ENCODE results near the gene KHDC4. TPM values are rescaled to one million over a fixed set of nuclear protein-coding genes. Genes with fewer than 3 reads are reported as not detected.

KHDC4 gene
- total RNA-seq (10 to 100 TPM; 31.5 to 40.1 TPM), polyA plus RNA-seq (ENCODE audit: insufficient read length in 2 of 2) (10 to 100 TPM; 42.3 to 53.5 TPM)
- long read RNA-seq, donor 1, partial matches to known transcripts, result 0 of 4 reads
- long read RNA-seq, donor 1, other reads (novel, unspliced or antisense), result 0 of 4 reads
- long read RNA-seq, donor 2, partial matches to known transcripts, result 0 of 3 reads
- long read RNA-seq, donor 2, other reads (novel, unspliced or antisense), result 0 of 3 reads
- long read RNA-seq, donor 3, partial matches to known transcripts, result 0 of 3 reads
- long read RNA-seq, donor 3, other reads (novel, unspliced or antisense), result 0 of 3 reads
- long read RNA-seq, donor 4, full-length matches to known transcripts, result 9 of 21 reads
- long read RNA-seq, donor 4, partial matches to known transcripts, result 12 of 21 reads
- long read RNA-seq, donor 4, other reads (novel, unspliced or antisense), result 0 of 21 reads

DNA sequence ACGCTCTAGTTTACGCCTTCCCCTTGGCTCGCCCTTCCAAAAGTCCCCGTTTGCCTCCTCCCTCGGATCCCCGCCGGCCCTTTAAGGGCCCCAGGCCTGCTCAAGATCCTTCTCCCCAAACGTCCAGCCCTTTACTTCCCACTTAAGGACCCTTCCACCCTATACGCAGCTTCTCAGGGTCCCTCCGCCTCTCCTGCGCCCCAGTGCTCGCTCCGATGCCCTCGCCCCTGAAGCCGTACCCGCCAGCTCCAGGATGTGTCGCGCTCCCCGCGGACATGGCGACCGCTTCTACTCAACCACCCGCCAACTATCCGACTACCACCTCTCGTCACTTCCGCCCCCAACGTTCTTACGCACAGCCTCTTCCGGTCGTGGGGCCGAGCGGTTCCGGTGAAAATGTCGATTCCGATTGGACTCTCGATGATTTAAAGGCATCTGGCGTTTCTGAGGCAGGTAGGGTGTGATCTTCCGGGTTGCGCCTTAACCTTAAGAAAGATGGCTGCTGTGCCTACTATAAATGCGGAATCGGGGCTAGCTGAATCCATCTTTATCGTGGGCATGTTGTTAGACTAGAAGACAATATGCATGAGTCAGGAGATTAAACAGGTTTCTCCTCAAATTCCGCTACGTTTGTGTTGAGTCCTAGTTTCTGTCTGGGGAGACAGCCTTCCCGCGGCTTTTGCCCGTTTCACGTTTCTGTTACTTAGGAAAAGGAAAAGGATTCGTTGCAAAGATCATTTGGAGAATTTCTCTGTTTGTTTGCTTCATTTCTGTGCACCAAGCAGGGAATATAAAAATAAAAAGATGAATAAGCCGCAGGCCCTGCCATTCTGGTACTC, at the start of gene KHDC4:
Gene KHDC4 (minus strand): TSS at position 317 of the 839 bp plus-strand sequence. CDS start 40 bp downstream, at position 277.
- H3K9me3 ChIP-seq (ENCODE audit: control insufficient read depth, insufficient read depth, low read length), result no peaks in the 10 kb centered on the region
- peak within 1 kb of the TSS; percentile 95 for H3K27ac ChIP-seq (ENCODE audit: low read depth, low read length)
- peaks cover 24% of the 10 kb centered on the region for H3K4me1 ChIP-seq (ENCODE audit: control insufficient read depth, insufficient read depth, low read length)
- H3K36me3 ChIP-seq (ENCODE audit: control insufficient read depth, insufficient read depth, low read length), result peaks cover 22% of the 10 kb centered on the region
- DNase-seq (ENCODE audit: low read depth in 4 of 6, low spot score in 6 of 6), result peak; percentile 97 to 100 (median 99)
- H3K4me3 ChIP-seq (ENCODE audit: low read depth, low read length), result peak within 1 kb of the TSS; percentile 99
- no peaks in the 10 kb centered on the region for H3K27me3 ChIP-seq (ENCODE audit: control insufficient read depth, insufficient read depth, low read length)
- WGBS (ENCODE audit: insufficient coverage), result under 1% methylated on average over 47 of the region's 50 CpGs

DNA sequence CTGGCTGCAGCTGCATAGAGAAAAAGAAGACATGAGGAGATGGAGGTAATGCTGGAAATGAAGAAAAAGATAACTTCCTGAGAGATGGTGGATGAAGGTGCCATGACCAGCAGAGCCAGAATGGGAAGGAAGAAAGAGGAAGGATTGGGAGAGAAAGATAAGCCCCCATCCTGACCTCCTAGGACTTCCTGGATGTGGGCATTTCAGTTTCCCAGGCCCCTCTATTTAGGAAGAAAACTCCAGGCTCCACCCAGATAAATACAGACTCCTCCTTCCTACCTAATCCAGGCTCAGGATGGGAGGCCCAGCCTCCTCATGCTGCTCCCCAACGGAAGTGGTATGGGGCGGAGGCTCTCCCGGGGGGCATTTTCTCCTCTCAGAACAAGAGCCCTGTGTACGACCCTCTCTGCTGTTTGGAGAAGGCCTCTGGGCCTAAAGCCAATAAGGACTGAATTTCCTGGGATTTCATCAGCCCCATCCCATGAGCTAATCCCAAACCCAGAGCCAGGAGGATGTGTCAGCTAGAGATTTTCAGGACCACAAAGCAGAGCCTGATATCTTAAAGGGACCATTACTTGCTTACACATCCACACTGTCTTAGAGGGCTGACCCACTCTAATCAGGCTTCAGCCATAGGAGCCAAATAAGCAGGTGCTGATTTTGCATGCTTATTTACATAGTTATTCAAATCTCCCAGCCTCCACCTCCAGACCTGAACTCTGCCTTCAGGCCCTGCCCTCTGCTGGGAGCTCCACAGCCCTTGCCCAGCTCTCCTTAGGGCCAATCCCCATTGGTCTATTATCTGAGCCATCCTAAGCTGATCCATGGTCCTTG, 49.2 kb upstream of the KHDC4 start:
- H3K9me3 ChIP-seq (ENCODE audit: control insufficient read depth, insufficient read depth, low read length), result no peaks in the 10 kb centered on the region
- no peaks in the 10 kb centered on the region for H3K36me3 ChIP-seq (ENCODE audit: control insufficient read depth, insufficient read depth, low read length)
- peak in 1 of 6 donors; percentile 68 for DNase-seq (ENCODE audit: low read depth in 4 of 6, low spot score in 6 of 6)
- no peaks in the 10 kb centered on the region for H3K27me3 ChIP-seq (ENCODE audit: control insufficient read depth, insufficient read depth, low read length)
- peaks cover 21% of the 10 kb centered on the region for H3K4me1 ChIP-seq (ENCODE audit: control insufficient read depth, insufficient read depth, low read length)
- H3K4me3 ChIP-seq (ENCODE audit: low read depth, low read length), result no peak overlapping the region
- no CpG with 5 or more reads among the region's 4 CpGs for WGBS (ENCODE audit: insufficient coverage)
- H3K27ac ChIP-seq (ENCODE audit: low read depth, low read length), result peak overlapping the region; percentile 61

DNA sequence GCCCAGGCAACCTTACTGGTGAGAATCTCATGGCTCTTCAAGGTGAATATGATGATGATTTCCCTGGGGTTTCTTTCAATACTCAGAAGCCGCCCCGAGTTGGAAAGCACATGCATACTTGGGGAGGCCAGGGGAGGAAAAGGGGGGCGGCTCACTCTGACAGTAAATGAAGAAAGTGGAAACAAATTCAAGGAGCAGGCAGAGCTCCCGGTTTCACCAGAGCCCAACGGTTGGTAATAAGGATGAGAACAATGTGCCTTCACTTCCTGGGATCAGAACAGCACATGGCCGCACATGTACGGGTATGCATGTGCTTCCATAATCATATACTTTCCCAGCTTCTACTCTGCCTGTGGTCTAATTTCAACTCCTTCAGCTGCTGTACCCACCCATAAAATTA, 47.9 kb upstream of the KHDC4 start:
- 70% methylated on average over 5 of the region's 7 CpGs for WGBS (ENCODE audit: insufficient coverage)
- no peaks in the 10 kb centered on the region for H3K36me3 ChIP-seq (ENCODE audit: control insufficient read depth, insufficient read depth, low read length)
- no peak for DNase-seq (ENCODE audit: low read depth in 4 of 6, low spot score in 6 of 6)
- no peaks in the 10 kb centered on the region for H3K9me3 ChIP-seq (ENCODE audit: control insufficient read depth, insufficient read depth, low read length)
- H3K4me3 ChIP-seq (ENCODE audit: low read depth, low read length), result no peak overlapping the region
- H3K4me1 ChIP-seq (ENCODE audit: control insufficient read depth, insufficient read depth, low read length), result peaks cover 30% of the 10 kb centered on the region
- no peaks in the 10 kb centered on the region for H3K27me3 ChIP-seq (ENCODE audit: control insufficient read depth, insufficient read depth, low read length)
- no peak overlapping the region for H3K27ac ChIP-seq (ENCODE audit: low read depth, low read length)

DNA sequence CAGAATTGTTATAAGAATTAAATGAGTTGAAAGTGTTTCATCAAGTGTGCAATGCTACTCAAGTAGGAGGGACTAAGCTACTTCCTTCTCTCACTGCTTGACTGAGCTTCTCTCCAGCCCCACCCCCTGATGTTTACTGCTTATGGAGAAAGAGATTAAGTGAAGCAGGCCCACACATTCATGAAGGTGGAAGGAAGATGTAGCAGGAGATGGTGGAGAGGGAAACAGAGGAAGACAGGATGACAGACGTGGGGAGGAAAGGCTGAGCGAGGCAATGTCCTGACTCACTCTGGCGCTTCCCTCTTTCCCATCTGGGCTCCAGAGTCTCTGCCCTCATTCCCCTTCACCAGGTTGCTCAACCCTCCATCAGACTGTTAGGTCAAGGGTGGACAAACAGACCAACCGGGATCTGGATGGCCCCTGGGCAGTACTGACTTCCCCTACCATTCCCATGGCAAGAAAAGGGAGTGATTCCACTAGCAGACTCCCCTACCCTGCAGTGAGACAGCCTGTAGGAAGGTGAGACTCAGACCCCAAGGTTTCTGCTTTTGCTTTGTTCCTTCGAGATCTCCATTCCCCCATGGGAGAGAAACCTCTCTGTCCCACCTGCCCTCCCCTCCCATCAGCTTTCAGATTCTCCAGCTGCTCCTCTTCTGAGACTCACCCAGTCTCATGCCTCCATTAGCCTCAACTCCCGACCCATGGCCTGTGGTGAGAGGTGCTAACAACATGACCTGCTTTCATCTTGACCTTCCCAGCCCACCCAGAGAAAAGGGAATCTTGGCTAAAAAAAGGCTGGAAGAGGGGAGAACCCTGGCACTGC, 47.3 kb upstream of the KHDC4 start:
- no peak overlapping the region for H3K27ac ChIP-seq (ENCODE audit: low read depth, low read length)
- WGBS (ENCODE audit: insufficient coverage), result 76% methylated on average over 3 of the region's 6 CpGs

DNA sequence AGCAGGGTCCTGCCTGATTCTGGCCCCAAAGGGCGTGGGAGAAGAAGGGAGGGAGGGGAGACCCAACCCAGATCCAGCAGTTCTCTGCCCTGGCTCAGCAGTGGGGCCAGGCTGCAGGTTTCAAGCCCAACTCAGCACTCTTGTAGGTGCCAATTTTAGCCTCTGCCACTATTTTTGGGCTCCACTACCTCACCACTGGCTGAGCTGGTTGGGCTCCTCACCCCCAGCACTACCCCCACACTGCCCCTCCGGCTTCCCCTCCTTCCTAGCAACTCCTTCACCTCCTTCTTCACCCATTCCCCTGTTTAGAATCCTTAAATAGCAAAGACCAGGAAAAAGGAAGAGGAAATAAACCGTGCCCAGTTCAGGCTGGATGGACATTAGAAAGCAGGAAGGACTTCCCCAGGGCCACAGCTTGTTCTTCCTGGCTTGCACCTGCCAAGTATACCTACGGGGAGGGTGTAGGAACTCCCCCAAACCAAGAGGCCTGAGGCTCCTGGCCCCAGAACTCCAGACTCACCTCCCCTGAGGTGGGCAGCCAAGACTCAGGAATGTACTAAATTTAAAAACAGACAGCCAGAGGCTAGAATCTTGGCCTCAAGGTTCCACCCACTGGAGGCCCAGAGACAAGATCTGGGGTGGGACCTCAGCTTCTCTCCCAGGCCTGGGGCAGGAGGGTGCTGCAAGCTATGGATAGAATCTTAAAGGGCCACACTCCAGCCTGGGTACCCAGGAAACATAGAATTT, 45.6 kb upstream of the KHDC4 start:
- 69% methylated on average over 3 of the region's 4 CpGs for WGBS (ENCODE audit: insufficient coverage)
- peak overlapping the region; percentile 96 for H3K4me3 ChIP-seq (ENCODE audit: low read depth, low read length)
- peaks cover 53% of the 10 kb centered on the region for H3K4me1 ChIP-seq (ENCODE audit: control insufficient read depth, insufficient read depth, low read length)
- H3K27ac ChIP-seq (ENCODE audit: low read depth, low read length), result peak overlapping the region; percentile 93
- H3K36me3 ChIP-seq (ENCODE audit: control insufficient read depth, insufficient read depth, low read length), result no peaks in the 10 kb centered on the region
- DNase-seq (ENCODE audit: low read depth in 4 of 6, low spot score in 6 of 6), result no peak
- H3K9me3 ChIP-seq (ENCODE audit: control insufficient read depth, insufficient read depth, low read length), result no peaks in the 10 kb centered on the region
- no peaks in the 10 kb centered on the region for H3K27me3 ChIP-seq (ENCODE audit: control insufficient read depth, insufficient read depth, low read length)

More for the DNA sequence above, 47.3 kb upstream of the KHDC4 start:
- DNase-seq (ENCODE audit: low read depth in 4 of 6, low spot score in 6 of 6), result peak in 1 of 6 donors; percentile 23
- Histone ChIP-seq H3K36me3 (ENCODE audit: control insufficient read depth, insufficient read depth, low read length) (no peaks in the 10 kb centered on the region), H3K4me3 (ENCODE audit: low read depth, low read length) (no peak overlapping the region), H3K9me3 (ENCODE audit: control insufficient read depth, insufficient read depth, low read length) (no peaks in the 10 kb centered on the region), H3K27me3 (ENCODE audit: control insufficient read depth, insufficient read depth, low read length) (no peaks in the 10 kb centered on the region), H3K4me1 (ENCODE audit: control insufficient read depth, insufficient read depth, low read length) (peaks cover 36% of the 10 kb centered on the region)

DNA sequence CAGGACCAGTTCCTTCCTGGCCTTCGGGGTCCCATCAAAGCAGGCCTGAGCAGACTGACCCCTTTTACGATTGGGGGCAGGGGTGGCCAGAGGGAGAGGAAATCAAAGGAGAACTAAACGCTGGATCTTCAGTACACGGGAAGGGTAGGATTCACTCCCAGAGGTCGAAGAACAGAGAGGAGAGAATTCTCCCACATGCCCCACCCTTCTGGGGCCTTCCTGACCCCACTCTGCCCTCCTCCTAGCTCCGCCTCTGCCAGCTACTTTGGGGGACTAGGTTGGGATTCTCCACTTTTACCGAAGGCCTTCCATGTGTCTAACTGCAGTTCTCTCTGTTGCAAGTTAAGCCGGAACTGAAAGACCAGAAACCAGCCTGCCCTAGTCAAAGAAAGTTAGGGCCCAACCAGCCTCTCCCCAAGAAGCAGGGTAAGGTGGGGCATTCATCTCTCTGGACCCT, 44.8 kb upstream of the KHDC4 start:
- H3K4me3 ChIP-seq (ENCODE audit: low read depth, low read length), result peak overlapping the region; percentile 96
- WGBS (ENCODE audit: insufficient coverage), result 38% methylated on average over 4 of the region's 8 CpGs
- H3K36me3 ChIP-seq (ENCODE audit: control insufficient read depth, insufficient read depth, low read length), result no peaks in the 10 kb centered on the region
- H3K4me1 ChIP-seq (ENCODE audit: control insufficient read depth, insufficient read depth, low read length), result peaks cover 61% of the 10 kb centered on the region
- DNase-seq (ENCODE audit: low read depth in 4 of 6, low spot score in 6 of 6), result no peak
- peak overlapping the region; percentile 93 for H3K27ac ChIP-seq (ENCODE audit: low read depth, low read length)
- H3K9me3 ChIP-seq (ENCODE audit: control insufficient read depth, insufficient read depth, low read length), result no peaks in the 10 kb centered on the region
- no peaks in the 10 kb centered on the region for H3K27me3 ChIP-seq (ENCODE audit: control insufficient read depth, insufficient read depth, low read length)

DNA sequence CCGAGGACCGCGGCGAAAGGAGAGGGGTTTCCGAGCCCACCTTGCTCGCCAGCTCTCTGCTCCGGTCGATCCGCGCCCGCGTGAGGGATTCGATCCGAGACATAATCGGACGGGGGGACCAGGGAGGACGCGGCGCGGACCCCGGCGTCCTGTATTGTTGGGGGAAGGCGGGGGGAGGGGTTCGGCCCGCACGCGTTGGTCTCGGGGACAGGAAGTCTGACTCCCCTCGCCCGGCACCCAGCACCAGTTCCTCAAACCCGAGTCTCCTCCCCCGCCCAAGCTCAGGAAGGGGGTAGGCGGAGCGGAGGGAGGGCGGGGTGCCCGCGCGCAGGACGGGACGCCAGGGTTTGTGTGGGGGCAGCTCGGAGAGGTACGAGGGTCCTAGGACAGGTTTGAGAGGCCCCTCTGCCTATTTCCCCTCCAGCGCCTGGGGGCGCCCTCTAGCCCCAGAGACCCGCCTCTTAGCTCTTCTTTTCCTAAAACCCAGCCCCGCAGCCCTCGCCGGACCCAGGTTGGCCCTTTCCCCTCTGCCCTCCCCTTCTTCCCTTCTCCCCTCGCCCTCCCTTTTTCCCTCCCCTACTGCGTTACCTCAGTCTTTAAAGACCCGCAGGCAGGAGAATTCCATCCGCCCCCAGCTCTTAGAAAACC, 44.2 kb upstream of the KHDC4 start, which contains the start of gene ARHGEF2:
Gene ARHGEF2 (minus strand): TSS at position 223 of the 648 bp plus-strand sequence. CDS start 120 bp downstream, at position 103.
- Histone ChIP-seq H3K9me3 (ENCODE audit: control insufficient read depth, insufficient read depth, low read length) (no peaks in the 10 kb centered on the region), H3K36me3 (ENCODE audit: control insufficient read depth, insufficient read depth, low read length) (no peaks in the 10 kb centered on the region), H3K4me3 (ENCODE audit: low read depth, low read length) (peak within 1 kb of the TSS; percentile 96), H3K27ac (ENCODE audit: low read depth, low read length) (peak within 1 kb of the TSS; percentile 93), H3K27me3 (ENCODE audit: control insufficient read depth, insufficient read depth, low read length) (no peaks in the 10 kb centered on the region), H3K4me1 (ENCODE audit: control insufficient read depth, insufficient read depth, low read length) (peaks cover 67% of the 10 kb centered on the region)
- WGBS (ENCODE audit: insufficient coverage), result under 1% methylated on average over 49 of the region's 52 CpGs
- DNase-seq (ENCODE audit: low read depth in 4 of 6, low spot score in 6 of 6), result peak in 3 of 6 donors; percentile 21 to 87 (median 79)

All from spinal cord (tissue), 10 donors.